ENCODE results near the gene PRKAR2A.

DNA sequence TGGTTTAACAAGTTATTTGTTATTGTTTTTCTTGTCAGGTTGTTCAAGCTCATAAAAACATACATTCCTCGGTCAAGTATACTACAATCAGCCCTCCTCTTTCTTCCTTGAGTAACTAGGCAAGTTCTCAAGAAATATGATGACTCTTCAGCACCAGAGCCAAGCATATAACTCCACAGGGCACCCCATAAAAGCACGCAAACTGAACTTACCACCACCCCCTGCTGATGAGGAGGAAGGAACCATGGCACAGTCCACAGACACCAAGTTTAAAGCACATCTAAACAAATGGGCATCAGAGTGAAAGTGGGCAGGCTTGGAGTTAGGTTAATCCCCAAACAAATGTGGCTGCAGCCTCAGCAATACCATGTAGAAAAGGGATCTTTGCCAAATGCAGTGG is 135.9 kb downstream of the PRKAR2A start:
- TF ChIP-seq, protein P1, sequence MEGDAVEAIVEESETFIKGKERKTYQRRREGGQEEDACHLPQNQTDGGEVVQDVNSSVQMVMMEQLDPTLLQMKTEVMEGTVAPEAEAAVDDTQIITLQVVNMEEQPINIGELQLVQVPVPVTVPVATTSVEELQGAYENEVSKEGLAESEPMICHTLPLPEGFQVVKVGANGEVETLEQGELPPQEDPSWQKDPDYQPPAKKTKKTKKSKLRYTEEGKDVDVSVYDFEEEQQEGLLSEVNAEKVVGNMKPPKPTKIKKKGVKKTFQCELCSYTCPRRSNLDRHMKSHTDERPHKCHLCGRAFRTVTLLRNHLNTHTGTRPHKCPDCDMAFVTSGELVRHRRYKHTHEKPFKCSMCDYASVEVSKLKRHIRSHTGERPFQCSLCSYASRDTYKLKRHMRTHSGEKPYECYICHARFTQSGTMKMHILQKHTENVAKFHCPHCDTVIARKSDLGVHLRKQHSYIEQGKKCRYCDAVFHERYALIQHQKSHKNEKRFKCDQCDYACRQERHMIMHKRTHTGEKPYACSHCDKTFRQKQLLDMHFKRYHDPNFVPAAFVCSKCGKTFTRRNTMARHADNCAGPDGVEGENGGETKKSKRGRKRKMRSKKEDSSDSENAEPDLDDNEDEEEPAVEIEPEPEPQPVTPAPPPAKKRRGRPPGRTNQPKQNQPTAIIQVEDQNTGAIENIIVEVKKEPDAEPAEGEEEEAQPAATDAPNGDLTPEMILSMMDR (IDR thresholded peaks at IDR 0.05): no peak
- no peak for TF ChIP-seq POLR2A (IDR thresholded peaks at IDR 0.05)
